Dermis blood vessel endothelial cell (primary cell): ENCODE results near the gene MAN2A1. TPM values are rescaled to one million over a fixed set of nuclear protein-coding genes. Genes with fewer than 3 reads are reported as not detected.

Experiments used
- DNase-seq: peaks from one replicate; pipeline ENCODE4 v3.0.0; 2010
- total RNA-seq: library from RNA; depleted of rRNA; stranded (reverse); fragments of >200 nt; gene quantifications from 2 replicates; pipeline ENCODE4 v1.2.3, GENCODE V29; 2014

The MAN2A1 gene
- total RNA-seq, 1 donor from 2014 or later, result 89.2 TPM

DNA sequence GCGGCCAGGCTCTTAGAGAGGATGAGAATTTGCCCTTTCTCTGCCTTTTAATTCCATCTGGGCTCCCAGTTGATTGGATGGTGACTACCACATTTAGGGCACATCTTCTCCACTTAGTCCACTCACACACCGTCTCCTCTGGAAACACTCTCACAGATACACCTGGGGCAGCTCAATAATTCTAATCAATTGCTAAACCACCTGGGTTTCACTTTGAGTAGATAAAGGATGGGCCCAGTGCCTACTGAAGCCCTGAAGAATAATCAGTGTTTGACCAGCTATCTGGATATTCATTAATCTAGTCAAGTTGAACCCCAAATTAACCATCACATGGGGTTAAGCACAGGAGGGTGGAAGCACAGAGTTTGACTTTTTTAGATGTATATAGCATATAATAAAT, 19.1 kb downstream of the MAN2A1 start:
- DNase-seq, result no peak

GRCh38 chr5:109709225-109709624, 19.5 kb downstream of the MAN2A1 start:
- no peak for DNase-seq

DNA sequence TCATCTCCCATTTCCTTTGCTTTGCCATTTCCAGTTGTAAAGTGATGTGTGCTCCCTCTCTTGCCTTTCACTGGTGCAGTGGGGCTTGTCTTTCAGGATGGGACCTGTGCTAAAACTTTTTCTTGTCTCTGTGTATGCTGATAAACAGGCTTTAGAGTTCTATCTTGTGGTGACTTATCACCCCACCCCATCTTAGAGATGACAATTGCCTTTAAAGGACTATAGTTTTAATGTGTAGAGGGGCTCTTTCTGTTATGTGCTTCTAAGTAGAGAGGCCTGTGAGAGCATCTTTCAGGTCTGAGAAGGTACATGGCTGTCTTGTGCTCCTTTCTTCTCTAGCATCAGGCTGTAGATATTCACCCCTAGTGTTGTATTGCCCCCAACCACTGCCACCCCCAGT, 21.9 kb downstream of the MAN2A1 start:
- DNase-seq, result no peak

GRCh38 chr5:109713453-109713852, 23.7 kb downstream of the MAN2A1 start:
- no peak for DNase-seq

DNA sequence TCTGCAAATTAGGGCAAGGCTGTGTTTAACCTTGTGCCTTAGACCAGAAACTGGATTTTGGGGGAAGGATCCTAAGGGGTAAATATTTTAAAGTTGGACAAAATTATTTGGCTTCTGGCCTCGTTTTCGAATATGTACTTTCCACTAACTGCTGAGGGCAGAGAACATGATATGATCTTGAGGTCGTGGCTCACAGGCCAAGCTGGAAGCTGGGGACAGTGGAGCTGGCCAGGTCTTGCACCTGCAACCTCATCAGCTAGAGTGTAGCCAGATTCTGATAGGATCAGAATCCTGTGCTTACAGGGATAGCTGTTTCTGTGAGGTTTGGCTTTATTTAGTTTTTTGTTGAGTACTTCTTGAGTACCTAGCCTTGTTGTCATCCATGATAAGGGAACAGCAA, 24.9 kb downstream of the MAN2A1 start:
- DNase-seq, result no peak

- peak; percentile 12 for DNase-seq
Observed at GRCh38 chr5:109718216-109718615, 28.5 kb downstream of the MAN2A1 start.

DNA sequence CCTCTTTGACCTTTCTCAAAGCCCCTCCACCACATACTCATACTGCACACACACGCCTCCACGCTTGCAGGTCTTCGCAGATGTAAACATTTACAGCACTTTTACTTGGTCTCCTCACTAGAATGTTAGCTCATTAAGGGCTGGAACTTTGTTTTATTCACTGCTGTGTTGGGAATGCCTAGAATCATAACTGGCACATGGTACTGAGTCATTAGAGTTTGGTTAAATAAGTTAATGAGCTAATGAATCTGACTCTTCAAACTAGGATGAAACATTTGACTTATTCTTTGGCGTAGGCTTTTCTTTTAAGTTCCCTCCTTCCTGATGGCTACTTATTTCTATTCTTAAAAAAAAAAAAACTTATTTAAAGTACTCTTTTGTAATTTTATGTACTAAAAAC, 28.9 kb downstream of the MAN2A1 start:
- no peak for DNase-seq

GRCh38 chr5:109719978-109720377, 30.3 kb downstream of the MAN2A1 start:
- no peak for DNase-seq

- no peak for DNase-seq
Observed at GRCh38 chr5:109721741-109722140, 32.0 kb downstream of the MAN2A1 start.

GRCh38 chr5:109723606-109724005, 33.9 kb downstream of the MAN2A1 start:
- no peak for DNase-seq

DNA sequence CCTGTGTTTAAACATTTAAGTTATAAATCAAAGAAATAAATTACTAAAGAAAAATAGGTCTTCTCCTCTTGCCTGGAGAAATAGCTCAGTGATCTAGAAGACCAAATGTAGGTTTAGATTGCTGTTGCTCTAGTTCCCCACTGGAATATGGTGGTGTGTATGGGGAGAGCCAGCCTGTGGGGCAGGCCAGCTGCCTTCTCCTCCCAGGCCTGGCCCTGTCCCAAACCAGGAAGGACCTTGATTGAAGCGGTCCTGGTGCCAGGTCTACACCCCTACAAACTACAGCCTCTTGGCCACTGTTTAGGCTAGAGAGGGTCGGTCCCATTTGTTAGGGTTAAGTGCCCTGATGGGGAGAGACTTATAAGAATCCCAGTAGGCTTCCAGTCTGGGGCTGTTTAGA, 35.4 kb downstream of the MAN2A1 start:
- no peak for DNase-seq

DNA sequence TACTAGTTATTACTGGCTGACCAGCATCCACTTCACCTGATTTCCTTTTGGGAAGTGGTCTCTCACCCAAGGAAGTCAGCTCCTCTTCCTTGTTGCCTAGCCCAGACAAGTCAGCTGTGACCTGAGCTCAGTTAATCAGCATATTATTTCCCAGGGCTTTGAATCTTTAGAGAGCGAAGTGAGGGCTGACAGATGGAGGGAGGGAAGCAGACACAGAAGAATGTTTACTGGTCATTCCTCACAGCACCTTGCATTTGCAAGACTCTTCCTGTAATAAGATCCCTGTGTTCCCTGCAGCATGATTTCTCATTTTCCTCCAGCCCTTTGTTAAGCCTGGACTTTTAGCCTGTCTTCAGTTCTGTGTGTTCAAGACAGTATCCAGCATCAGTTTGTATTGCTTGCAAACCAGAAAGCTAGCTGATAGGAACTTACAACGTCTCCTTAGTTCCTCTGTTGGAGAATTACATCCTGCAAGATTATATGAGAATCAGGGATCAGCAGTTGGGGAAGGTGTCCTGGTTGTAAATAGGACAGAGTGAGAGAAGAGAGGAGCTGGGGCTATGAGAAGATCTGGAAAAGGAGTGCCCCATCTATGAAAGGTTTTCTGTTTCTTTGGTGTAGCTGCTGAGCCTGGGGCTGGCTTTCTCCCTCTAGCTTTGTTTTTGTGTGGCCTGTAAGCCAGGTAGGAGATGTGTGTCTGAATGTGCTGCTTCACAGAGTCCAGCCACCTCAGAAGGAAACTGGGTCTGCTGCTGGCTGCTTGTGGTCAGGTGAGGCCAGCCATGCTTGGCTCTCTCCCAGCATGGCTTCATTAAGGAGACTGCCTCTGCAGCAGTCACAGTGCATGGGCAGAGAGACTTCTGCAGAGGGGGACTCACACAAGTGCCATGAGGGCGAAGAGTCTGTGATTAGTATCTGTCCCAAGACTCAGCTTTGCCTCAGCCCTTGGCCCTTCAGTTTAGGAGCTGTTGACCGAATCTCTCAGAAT, 50.3 kb downstream of the MAN2A1 start:
- DNase-seq, result peak; percentile 21

DNA sequence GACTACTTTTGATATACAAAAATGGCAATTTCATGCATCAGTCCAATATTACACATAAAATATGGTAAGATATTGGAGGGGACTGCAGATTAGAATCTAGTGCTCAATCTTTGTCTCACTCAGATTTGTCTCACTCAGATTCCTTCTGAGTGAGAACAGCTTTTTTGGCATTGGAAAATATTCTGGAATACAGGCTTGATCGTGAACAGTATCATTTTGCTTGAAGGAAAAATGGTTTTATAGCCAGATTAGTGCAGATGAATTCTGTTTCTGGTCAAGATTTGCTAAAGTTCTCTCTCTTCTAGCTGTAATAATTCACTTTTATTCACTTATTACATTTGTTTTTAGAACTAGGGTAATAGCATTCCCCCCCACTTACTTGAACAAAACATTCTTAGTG, 51.2 kb downstream of the MAN2A1 start:
- no peak for DNase-seq

GRCh38 chr5:109741390-109741789, 51.7 kb downstream of the MAN2A1 start:
- DNase-seq, result no peak

DNA sequence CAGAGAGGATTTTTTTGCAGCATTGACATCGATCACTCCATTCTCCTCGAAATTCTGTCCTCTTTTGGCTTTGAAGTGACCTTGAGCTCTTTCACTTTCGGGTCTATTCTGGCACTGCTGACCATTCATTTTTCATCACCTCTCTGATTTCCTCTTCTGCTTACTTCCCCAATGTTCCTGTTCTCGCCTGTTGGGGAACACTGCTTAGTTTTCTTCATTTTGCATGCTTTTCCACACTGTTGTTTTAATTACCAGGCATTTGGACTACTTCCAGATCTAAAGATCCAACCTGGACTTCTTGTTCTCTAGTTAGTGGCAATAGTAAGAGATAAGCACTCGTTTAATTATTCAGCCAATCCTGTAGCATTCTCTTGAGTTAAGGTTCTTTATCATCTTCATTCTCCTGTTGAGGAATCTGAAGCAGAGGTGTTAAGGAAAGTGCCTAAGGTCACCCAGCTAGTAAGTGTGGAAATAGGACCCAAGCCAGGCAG, 53.4 kb downstream of the MAN2A1 start:
- no peak for DNase-seq

DNA sequence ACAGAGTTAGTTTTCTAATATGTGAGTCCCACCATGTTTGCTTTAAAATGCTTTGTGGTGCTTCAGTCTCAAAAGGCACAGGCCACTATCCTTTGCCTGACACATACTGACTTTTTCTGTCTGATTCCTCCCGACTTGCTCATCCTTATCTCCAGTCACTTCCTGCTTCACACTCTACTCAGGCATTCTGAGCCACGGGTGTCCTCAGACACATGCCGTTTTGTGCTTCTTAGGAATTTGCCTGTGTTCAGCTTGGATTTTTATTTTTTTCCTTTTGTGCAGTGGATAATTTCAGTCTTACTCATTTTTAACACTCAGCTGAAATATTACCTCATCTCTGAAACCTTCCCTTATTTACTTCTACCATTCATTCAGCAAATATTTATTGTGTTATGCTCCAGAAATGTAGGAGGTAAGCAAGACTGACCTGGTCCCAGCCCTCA, 54.1 kb downstream of the MAN2A1 start:
- DNase-seq, result peak; percentile 29

GRCh38 chr5:109744261-109744660, 54.5 kb downstream of the MAN2A1 start:
- DNase-seq, result no peak

GRCh38 chr5:109748546-109748945, 58.8 kb downstream of the MAN2A1 start:
- DNase-seq, result no peak

- no peak for DNase-seq
Observed at GRCh38 chr5:109750463-109750862, 60.7 kb downstream of the MAN2A1 start.

GRCh38 chr5:109753279-109753678, 63.6 kb downstream of the MAN2A1 start:
- no peak for DNase-seq

GRCh38 chr5:109754319-109754718, 64.6 kb downstream of the MAN2A1 start:
- no peak for DNase-seq

GRCh38 chr5:109755761-109756160, 66.0 kb downstream of the MAN2A1 start:
- no peak for DNase-seq

GRCh38 chr5:109756543-109757185, 66.9 kb downstream of the MAN2A1 start:
- DNase-seq, result peak; percentile 77

DNA sequence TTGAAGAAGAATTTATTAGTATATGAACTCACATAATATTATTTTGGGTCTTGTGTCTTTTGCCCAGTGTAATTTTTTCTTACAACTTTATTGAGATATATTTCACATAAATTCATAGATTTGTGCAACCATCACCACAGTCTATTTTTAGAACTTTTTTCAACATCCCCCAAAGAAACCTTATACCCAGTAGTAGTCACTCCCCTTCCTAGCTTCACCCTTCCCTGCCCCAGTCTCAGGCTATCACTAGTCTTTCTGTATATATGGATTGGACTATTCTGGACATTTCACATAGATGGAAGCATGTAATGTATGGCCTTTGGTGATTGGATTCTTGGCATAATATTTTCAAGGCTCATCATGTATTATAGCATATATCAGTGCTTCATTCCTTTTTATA, 67.8 kb downstream of the MAN2A1 start:
- no peak for DNase-seq
